Vagina (tissue), 2 donors: ENCODE measurements around the gene AADAT.

Source experiments
- CTCF ChIP-seq, 3 experiments: fragments of 450-650 bp in 2 of 3; fragments of 200-600 bp in 1 of 3; sonication (generic) in 1 of 3; IDR thresholded peaks; one replicate each; pipeline ENCODE4 v1.5.1; 2017 to 2019; ENCODE audit warnings: antibody characterized with exemption in 3 of 3, mild to moderate bottlenecking in 2 of 3, moderate library complexity in 2 of 3
- POLR2AphosphoS5 ChIP-seq, 2 donors: sonication (generic); formaldehyde crosslinking; IDR thresholded peaks; one replicate each; pipeline ENCODE4 v1.9.0; 2017; ENCODE audit warnings: antibody characterized with exemption in 2 of 2, mild to moderate bottlenecking in 2 of 2, low read depth in 1 of 2; ENCODE audit not compliant: insufficient read depth in 1 of 2

GRCh38 chr4:170111085-170111484, 21.3 kb upstream of the AADAT start:
- no peak for TF ChIP-seq POLR2AphosphoS5 (IDR thresholded peaks at IDR 0.05; ENCODE audit: insufficient read depth in 1 of 2, low read depth in 1 of 2)
- TF ChIP-seq CTCF (IDR thresholded peaks at IDR 0.05): no peak
